ENCODE data around the gene TSR1.
A peak's percentile ranks its signal among the peaks of the same experiment; 100 is the strongest.

Gene TSR1

GRCh38 chr17:2336215-2336851 is at the start of gene TSR1:
TSR1 (minus strand) TSS chr17:2336457; CDS start chr17:2336427, 30 bp downstream.
- peak; percentile 96 for TF ChIP-seq L3MBTL2 (conservative IDR thresholded peaks at IDR 0.05)
- TF ChIP-seq ELF4 (IDR thresholded peaks at IDR 0.05), result peak; percentile 81
- TF ChIP-seq ZNF384 (IDR thresholded peaks at IDR 0.05), result no peak
- CTCF ChIA-PET, result interaction anchor here (3.3 kb wide), 1 partner anchor 17 kb away, joined by 23 read pairs; no protein-coding TSS in a partner anchor
- peak; percentile 98 for DNase-seq (ENCODE audit: extremely low spot score)
- POLR2A ChIA-PET, result interaction anchor here (0.7 to 4.2 kb wide), 22 partner anchors 9 to 260 kb away, joined by 3 to 42 read pairs (median 6); partner anchors contain the start of genes SMG6 and SRR

GRCh38 chr17:2385240-2386210 is 49.3 kb upstream of the TSR1 start:
- TF ChIP-seq CTBP1 (IDR thresholded peaks at IDR 0.05; ENCODE audit: borderline replicate concordance) (no peak), ZNF384 (IDR thresholded peaks at IDR 0.05) (no peak), HDGF (IDR thresholded peaks at IDR 0.05; ENCODE audit: borderline replicate concordance) (no peak), PKNOX1 (IDR thresholded peaks at IDR 0.05) (no peak), BHLHE40 (IDR thresholded peaks at IDR 0.05; ENCODE audit: borderline replicate concordance) (no peak), L3MBTL2 (conservative IDR thresholded peaks at IDR 0.05) (no peak), SP1 (IDR thresholded peaks at IDR 0.05) (no peak), ELF4 (IDR thresholded peaks at IDR 0.05) (no peak), TARDBP (IDR thresholded peaks at IDR 0.05) (no peak), NFRKB (IDR thresholded peaks at IDR 0.05) (no peak), ARNT (IDR thresholded peaks at IDR 0.05) (no peak), FOXM1 (IDR thresholded peaks at IDR 0.05; ENCODE audit: borderline replicate concordance) (no peak), FOXA1 (IDR thresholded peaks at IDR 0.05) (no peak), LEF1 (IDR thresholded peaks at IDR 0.05; ENCODE audit: borderline replicate concordance) (no peak), FOXK2 (IDR thresholded peaks at IDR 0.05) (no peak), SUZ12 (IDR thresholded peaks at IDR 0.05) (no peak)
- DNase-seq (ENCODE audit: extremely low spot score), result no peak
- ChIA-PET POLR2A (no interaction called here), CTCF (interaction anchor here (3.6 kb wide), 1 partner anchor 31 kb away, joined by 95 read pairs; no protein-coding TSS in a partner anchor)

- DNase-seq (ENCODE audit: extremely low spot score), result no peak
- ChIA-PET CTCF (interaction anchor here (2.2 to 3.6 kb wide), 2 partner anchors 22 to 32 kb away, joined by 14 to 95 read pairs; no protein-coding TSS in a partner anchor), POLR2A (interaction anchor here (3.3 kb wide), 1 partner anchor 8 kb away, joined by 16 read pairs; no protein-coding TSS in a partner anchor)
- TF ChIP-seq LEF1 (IDR thresholded peaks at IDR 0.05; ENCODE audit: borderline replicate concordance) (no peak), BHLHE40 (IDR thresholded peaks at IDR 0.05; ENCODE audit: borderline replicate concordance) (no peak), FOXA1 (IDR thresholded peaks at IDR 0.05) (no peak), SP1 (IDR thresholded peaks at IDR 0.05) (no peak), CTBP1 (IDR thresholded peaks at IDR 0.05; ENCODE audit: borderline replicate concordance) (no peak), SUZ12 (IDR thresholded peaks at IDR 0.05) (no peak), TARDBP (IDR thresholded peaks at IDR 0.05) (no peak), ELF4 (IDR thresholded peaks at IDR 0.05) (no peak), ZNF384 (IDR thresholded peaks at IDR 0.05) (no peak), L3MBTL2 (conservative IDR thresholded peaks at IDR 0.05) (no peak), HDGF (IDR thresholded peaks at IDR 0.05; ENCODE audit: borderline replicate concordance) (no peak), FOXK2 (IDR thresholded peaks at IDR 0.05) (no peak), ARNT (IDR thresholded peaks at IDR 0.05) (no peak), NFRKB (IDR thresholded peaks at IDR 0.05) (no peak), PKNOX1 (IDR thresholded peaks at IDR 0.05) (no peak), FOXM1 (IDR thresholded peaks at IDR 0.05; ENCODE audit: borderline replicate concordance) (no peak)
Observed at GRCh38 chr17:2384439-2385127, 48.3 kb upstream of the TSR1 start.

- ChIA-PET CTCF (interaction anchor here (0.6 to 3.6 kb wide), 8 partner anchors 8 to 149 kb away, joined by 3 to 95 read pairs (median 6); no protein-coding TSS in a partner anchor), POLR2A (interaction anchor here (0.7 to 3.3 kb wide), 4 partner anchors 9 to 34 kb away, joined by 3 to 16 read pairs (median 7); no protein-coding TSS in a partner anchor)
- TF ChIP-seq PKNOX1 (IDR thresholded peaks at IDR 0.05), result no peak
- no peak for TF ChIP-seq ELF4 (IDR thresholded peaks at IDR 0.05)
- no peak for TF ChIP-seq SUZ12 (IDR thresholded peaks at IDR 0.05)
- no peak for TF ChIP-seq ARNT (IDR thresholded peaks at IDR 0.05)
- no peak for TF ChIP-seq BHLHE40 (IDR thresholded peaks at IDR 0.05; ENCODE audit: borderline replicate concordance)
- TF ChIP-seq ZNF384 (IDR thresholded peaks at IDR 0.05), result no peak
- no peak for TF ChIP-seq FOXM1 (IDR thresholded peaks at IDR 0.05; ENCODE audit: borderline replicate concordance)
- TF ChIP-seq TARDBP (IDR thresholded peaks at IDR 0.05), result no peak
- no peak for TF ChIP-seq NFRKB (IDR thresholded peaks at IDR 0.05)
- TF ChIP-seq CTBP1 (IDR thresholded peaks at IDR 0.05; ENCODE audit: borderline replicate concordance), result no peak
- no peak for TF ChIP-seq FOXK2 (IDR thresholded peaks at IDR 0.05)
- TF ChIP-seq FOXA1 (IDR thresholded peaks at IDR 0.05), result no peak
- no peak for DNase-seq (ENCODE audit: extremely low spot score)
Observed at GRCh38 chr17:2383628-2384167, 47.4 kb upstream of the TSR1 start.

Data from HEK293T (cell line).